HEK293 (cell line): ENCODE data around the gene WAS.
"Not testable (repeated sequence)": the region's sequence is repeated elsewhere in the genome, so short reads cannot be mapped to it uniquely, and the experiment has no call there.

Experiments used
- CTCF ChIP-seq: fragments of 450-650 bp; formaldehyde crosslinking; IDR thresholded peaks from 2 replicates; pipeline ENCODE4 v1.5.1; 2016; ENCODE audit warnings: missing biosample characterization, missing genetic modification characterization
- PRDM1 ChIP-seq: fragments of 450-650 bp; formaldehyde crosslinking; IDR thresholded peaks from 2 replicates; pipeline ENCODE4; 2016; ENCODE audit warnings: missing biosample characterization, missing genetic modification characterization
- PRDM2 ChIP-seq: fragments of 450-650 bp; formaldehyde crosslinking; IDR thresholded peaks from 2 replicates; pipeline ENCODE4 v1.5.1; 2016; ENCODE audit warnings: missing biosample characterization, missing genetic modification characterization, borderline replicate concordance
- ZBTB1 ChIP-seq: fragments of 450-650 bp; formaldehyde crosslinking; IDR thresholded peaks from 2 replicates; pipeline ENCODE4 v1.5.1; 2016; ENCODE audit warnings: missing biosample characterization, missing genetic modification characterization
- ZBTB10 ChIP-seq: fragments of 450-650 bp; formaldehyde crosslinking; IDR thresholded peaks from 2 replicates; pipeline ENCODE4 v1.5.1; 2016; ENCODE audit warnings: missing biosample characterization, missing genetic modification characterization
- ZBTB11 ChIP-seq: fragments of 450-650 bp; formaldehyde crosslinking; conservative IDR thresholded peaks from 2 replicates; pipeline ENCODE4 v1.5.1; 2016; ENCODE audit warnings: low read depth, missing biosample characterization, missing genetic modification characterization
- ZBTB49 ChIP-seq: fragments of 450-650 bp; formaldehyde crosslinking; IDR thresholded peaks from 2 replicates; pipeline ENCODE4 v1.5.1; 2016; ENCODE audit warnings: missing biosample characterization, missing genetic modification characterization, low read depth
- ZNF138 ChIP-seq: fragments of 450-650 bp; formaldehyde crosslinking; IDR thresholded peaks from 2 replicates; pipeline ENCODE4 v1.5.1; 2016; ENCODE audit warnings: missing biosample characterization, missing genetic modification characterization, borderline replicate concordance
- ZNF473 ChIP-seq: fragments of 450-650 bp; formaldehyde crosslinking; IDR thresholded peaks from 2 replicates; pipeline ENCODE4 v1.5.1; 2017; ENCODE audit warnings: missing biosample characterization, missing genetic modification characterization
- ZNF549 ChIP-seq: fragments of 450-650 bp; IDR thresholded peaks from 2 replicates; pipeline ENCODE4 v1.5.1; 2018; ENCODE audit warnings: missing biosample characterization, missing genetic modification characterization, mild to moderate bottlenecking, inconsistent platforms, moderate library complexity
- ZSCAN4 ChIP-seq: fragments of 450-650 bp; formaldehyde crosslinking; IDR thresholded peaks from 2 replicates; pipeline ENCODE4 v1.5.1; 2017; ENCODE audit warnings: missing biosample characterization, missing genetic modification characterization

GRCh38 chrX:48668187-48668586, 15.4 kb upstream of the WAS start:
- TF ChIP-seq ZSCAN4 (tag by site-specific recombination); PRDM1; ZBTB11; ZNF549 (tag by site-specific recombination); ZBTB10; CTCF (tag by site-specific recombination); ZBTB1 (tag by site-specific recombination); PRDM2 (tag by site-specific recombination); ZBTB49 (tag by site-specific recombination); ZNF138 (tag by site-specific recombination); ZNF473: not testable (repeated sequence)
